HEK293T (cell line): ENCODE measurements around the gene VAV1.
A peak's percentile ranks its signal among the peaks of the same experiment; 100 is the strongest.
"Not testable (repeated sequence)": the region's sequence is repeated elsewhere in the genome, so short reads cannot be mapped to it uniquely, and the experiment has no call there.

Experiments used
- CTCF ChIA-PET: fragments of 350-600 bp; formaldehyde crosslinking; extraction: SDS; loops from one replicate; lab custom pipeline; 2021; ENCODE audit warnings: antibody characterized with exemption, inconsistent platforms; lab: Yijun Ruan, JAX
- POLR2A ChIA-PET: fragments of 350-600 bp; formaldehyde crosslinking; extraction: SDS; loops from one replicate; lab custom pipeline; 2020; ENCODE audit warnings: antibody characterized with exemption, inconsistent platforms; lab: Yijun Ruan, JAX
- DNase-seq: peaks from one replicate; pipeline ENCODE4 v3.0.0; 2012; ENCODE audit warnings: mixed read lengths; ENCODE audit errors: extremely low spot score
- ARNT ChIP-seq: fragments of 450-650 bp; IDR thresholded peaks from 2 replicates; pipeline ENCODE4 v1.6.1; 2017; ENCODE audit warnings: mild to moderate bottlenecking
- BHLHE40 ChIP-seq: fragments of 450-650 bp; IDR thresholded peaks from 2 replicates; pipeline ENCODE4 v1.6.1; 2016; ENCODE audit warnings: mild to moderate bottlenecking, moderate library complexity, borderline replicate concordance
- CTBP1 ChIP-seq: fragments of 450-650 bp; IDR thresholded peaks from 2 replicates; pipeline ENCODE4 v1.6.1; 2016; ENCODE audit warnings: borderline replicate concordance
- ELF4 ChIP-seq: fragments of 450-650 bp; IDR thresholded peaks from 2 replicates; pipeline ENCODE4 v1.6.1; 2017; ENCODE audit warnings: antibody characterized with exemption
- FOXA1 ChIP-seq: fragments of 450-650 bp; IDR thresholded peaks from 2 replicates; pipeline ENCODE4 v1.6.1; 2016; ENCODE audit warnings: mild to moderate bottlenecking
- FOXK2 ChIP-seq: fragments of 450-650 bp; IDR thresholded peaks from 2 replicates; pipeline ENCODE4 v1.6.1; 2016; ENCODE audit warnings: mild to moderate bottlenecking
- FOXM1 ChIP-seq: fragments of 450-650 bp; IDR thresholded peaks from 2 replicates; pipeline ENCODE4 v1.6.1; 2017; ENCODE audit warnings: mild to moderate bottlenecking, borderline replicate concordance
- HDGF ChIP-seq: fragments of 450-650 bp; IDR thresholded peaks from 2 replicates; pipeline ENCODE4 v1.6.1; 2017; ENCODE audit warnings: antibody characterized with exemption, borderline replicate concordance
- L3MBTL2 ChIP-seq: fragments of 450-650 bp; conservative IDR thresholded peaks from 2 replicates; pipeline ENCODE4 v1.6.1; 2016; ENCODE audit warnings: mild to moderate bottlenecking
- LEF1 ChIP-seq: fragments of 450-650 bp; IDR thresholded peaks from 2 replicates; pipeline ENCODE4 v1.6.1; 2017; ENCODE audit warnings: mild to moderate bottlenecking, borderline replicate concordance
- NFRKB ChIP-seq: fragments of 450-650 bp; IDR thresholded peaks from 2 replicates; pipeline ENCODE4 v1.6.1; 2016; ENCODE audit warnings: mild to moderate bottlenecking, moderate library complexity
- SP1 ChIP-seq: fragments of 450-650 bp; IDR thresholded peaks from 2 replicates; pipeline ENCODE4 v1.6.1; 2017
- SUZ12 ChIP-seq: fragments of 450-650 bp; IDR thresholded peaks from 2 replicates; pipeline ENCODE4 v1.6.1; 2016; ENCODE audit warnings: mild to moderate bottlenecking
- TARDBP ChIP-seq: fragments of 450-650 bp; IDR thresholded peaks from 2 replicates; pipeline ENCODE4 v1.6.1; 2016
- ZNF384 ChIP-seq: fragments of 450-650 bp; IDR thresholded peaks from 2 replicates; pipeline ENCODE4 v1.6.1; 2016
- TF ChIP-seq, protein P1 (sequence below): fragments of 450-650 bp; IDR thresholded peaks from 2 replicates; pipeline ENCODE4 v1.6.1; 2016

VAV1 gene

GRCh38 chr19:6797646-6798045 lies 25.1 kb downstream of the VAV1 start:
- TF ChIP-seq BHLHE40 (no peak), L3MBTL2 (no peak), TARDBP (no peak), ZNF384 (no peak), FOXA1 (no peak), HDGF (no peak), NFRKB (no peak), FOXK2 (no peak), FOXM1 (no peak), SUZ12 (no peak)
- no peak for DNase-seq
- POLR2A ChIA-PET = no interaction called here
- CTCF ChIA-PET = no interaction called here

DNA sequence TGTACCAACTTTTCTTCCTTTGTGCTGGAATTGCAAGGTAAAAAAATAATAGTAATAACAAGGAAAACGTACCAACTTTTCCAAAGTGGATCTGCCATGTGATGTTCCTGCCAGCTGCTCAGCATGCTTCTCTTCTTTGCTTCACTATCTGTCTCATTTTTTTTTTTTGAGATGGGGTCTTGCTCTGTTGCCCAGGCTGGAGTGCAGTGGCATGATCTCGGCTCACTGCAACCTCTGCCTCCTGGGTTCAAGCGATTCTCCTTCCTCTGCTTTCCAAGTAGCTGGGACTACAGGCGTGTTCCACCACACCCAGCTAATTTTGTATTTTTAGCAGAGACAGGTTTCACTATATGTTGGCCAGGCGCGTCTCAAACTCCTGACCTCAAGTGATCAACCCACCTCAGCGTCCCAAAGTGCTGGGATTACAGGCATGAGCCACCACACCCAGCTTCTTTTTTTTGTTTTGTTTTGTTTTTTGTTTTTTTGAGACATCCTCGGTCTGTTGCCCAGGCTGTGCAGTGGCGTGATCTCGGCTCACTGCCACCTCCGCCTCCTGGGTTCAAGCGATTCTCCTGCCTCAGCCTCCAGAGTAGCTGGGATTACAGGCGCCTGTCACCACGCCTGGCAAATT lies 27.8 kb downstream of the VAV1 start:
- POLR2A ChIA-PET, CTCF ChIA-PET, DNase-seq: not testable (repeated sequence)

DNA sequence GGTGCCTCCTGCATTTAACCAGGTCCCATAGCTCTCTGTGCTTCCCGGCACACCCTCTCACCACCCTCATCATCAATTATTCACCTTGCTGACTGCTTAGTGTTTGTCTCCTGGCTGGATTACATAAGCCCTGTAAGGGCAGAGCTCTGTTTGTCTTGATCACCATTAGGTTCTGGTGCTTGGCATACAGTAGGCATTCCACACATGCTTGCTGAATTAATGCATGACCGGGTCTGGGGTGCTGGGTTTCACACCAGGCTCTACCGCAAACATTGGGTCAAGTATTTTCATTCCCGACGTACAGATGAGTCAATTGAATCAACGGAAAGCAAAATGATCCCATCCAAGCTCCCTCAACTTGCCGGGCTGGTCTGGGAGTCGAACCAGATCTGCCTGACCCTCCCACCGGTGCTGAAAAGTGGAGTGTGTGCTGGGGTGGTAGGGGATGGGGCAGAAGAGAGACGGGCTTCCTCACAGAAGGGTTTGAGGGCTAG lies 28.5 kb downstream of the VAV1 start:
- POLR2A ChIA-PET = no interaction called here
- CTCF ChIA-PET = no interaction called here
- TF ChIP-seq BHLHE40 (no peak), TARDBP (no peak), SP1 (no peak), ZNF384 (no peak), ARNT (no peak), LEF1 (no peak), NFRKB (no peak), ELF4 (no peak), L3MBTL2 (no peak), FOXM1 (no peak)
- DNase-seq = no peak

DNA sequence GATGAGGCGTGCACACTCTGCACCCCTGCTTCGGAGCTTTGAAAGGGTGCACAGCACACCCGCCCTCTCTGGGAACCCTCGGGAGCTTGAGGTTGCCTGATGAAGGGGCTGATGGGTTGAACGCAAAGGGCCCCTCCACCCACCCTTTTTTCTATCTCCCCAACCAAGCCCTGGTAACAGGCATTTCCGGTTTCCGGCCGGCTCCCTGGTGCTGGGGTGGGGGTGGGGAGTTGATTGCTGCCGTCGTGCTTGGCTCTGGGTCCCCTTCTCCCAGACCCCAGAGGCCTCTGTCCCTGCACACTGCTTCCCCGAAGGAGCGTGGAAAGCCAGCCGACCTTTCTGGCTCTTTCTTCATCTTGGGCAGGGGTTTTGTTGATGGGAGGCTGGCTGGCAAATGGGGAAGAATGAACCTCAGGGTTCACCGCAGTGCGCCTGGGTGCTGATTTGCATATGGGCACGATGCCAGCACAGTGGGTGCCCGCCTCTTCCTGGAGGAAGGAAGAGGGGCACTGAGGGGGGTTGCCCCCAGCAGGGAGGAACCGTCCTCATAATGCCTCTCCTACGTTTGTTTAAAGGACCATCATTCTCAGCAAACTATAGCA lies 29.1 kb downstream of the VAV1 start:
- POLR2A ChIA-PET = no interaction called here
- CTCF ChIA-PET = no interaction called here
- TF ChIP-seq NFRKB (no peak), TARDBP (no peak), SUZ12 (no peak), FOXM1 (no peak), ELF4 (no peak), LEF1 (no peak), L3MBTL2 (no peak), BHLHE40 (no peak), HDGF (no peak), ARNT (no peak), ZNF384 (no peak)
- DNase-seq = no peak

DNA sequence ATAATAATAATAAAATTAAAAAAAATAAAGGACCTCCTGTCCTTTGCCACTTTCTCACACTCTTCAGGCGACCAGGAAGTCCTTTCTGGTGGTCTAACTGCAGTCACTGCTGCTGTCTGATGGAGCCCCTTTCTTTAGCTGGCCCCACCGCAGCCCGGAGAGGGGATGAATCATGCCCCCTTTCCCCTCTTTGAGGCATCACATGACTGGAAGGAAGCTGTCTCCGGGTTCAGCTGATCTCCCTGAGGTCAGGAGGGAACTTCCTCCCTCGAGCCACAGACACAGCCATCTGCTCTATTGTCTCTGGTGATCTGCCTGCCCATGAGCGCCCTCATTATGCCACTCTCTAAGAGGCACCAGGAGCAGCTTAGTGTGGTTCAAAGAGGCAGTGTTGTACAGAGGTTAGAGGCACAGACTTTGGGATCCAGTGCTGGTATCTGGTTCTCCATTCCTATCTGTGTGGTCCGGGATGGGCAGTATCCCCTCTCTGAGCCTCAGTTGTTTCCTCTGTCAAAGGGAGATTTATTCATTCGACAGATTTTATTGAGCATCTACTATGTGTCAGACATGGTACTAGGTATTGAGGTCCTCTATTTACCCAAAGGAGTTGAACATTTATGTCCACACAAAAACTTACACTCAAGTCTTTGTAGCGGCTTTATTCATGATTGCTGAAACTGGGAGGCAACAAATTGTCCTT lies 30.0 kb downstream of the VAV1 start:
- TF ChIP-seq ELF4 (no peak), CTBP1 (no peak), FOXM1 (no peak), SUZ12 (no peak), BHLHE40 (no peak), TARDBP (no peak), ARNT (no peak), FOXK2 (no peak), HDGF (no peak)
- TF ChIP-seq, protein P1, sequence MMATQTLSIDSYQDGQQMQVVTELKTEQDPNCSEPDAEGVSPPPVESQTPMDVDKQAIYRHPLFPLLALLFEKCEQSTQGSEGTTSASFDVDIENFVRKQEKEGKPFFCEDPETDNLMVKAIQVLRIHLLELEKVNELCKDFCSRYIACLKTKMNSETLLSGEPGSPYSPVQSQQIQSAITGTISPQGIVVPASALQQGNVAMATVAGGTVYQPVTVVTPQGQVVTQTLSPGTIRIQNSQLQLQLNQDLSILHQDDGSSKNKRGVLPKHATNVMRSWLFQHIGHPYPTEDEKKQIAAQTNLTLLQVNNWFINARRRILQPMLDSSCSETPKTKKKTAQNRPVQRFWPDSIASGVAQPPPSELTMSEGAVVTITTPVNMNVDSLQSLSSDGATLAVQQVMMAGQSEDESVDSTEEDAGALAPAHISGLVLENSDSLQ = no peak
- DNase-seq = no peak
- ChIA-PET POLR2A (no interaction called here), CTCF (no interaction called here)

DNA sequence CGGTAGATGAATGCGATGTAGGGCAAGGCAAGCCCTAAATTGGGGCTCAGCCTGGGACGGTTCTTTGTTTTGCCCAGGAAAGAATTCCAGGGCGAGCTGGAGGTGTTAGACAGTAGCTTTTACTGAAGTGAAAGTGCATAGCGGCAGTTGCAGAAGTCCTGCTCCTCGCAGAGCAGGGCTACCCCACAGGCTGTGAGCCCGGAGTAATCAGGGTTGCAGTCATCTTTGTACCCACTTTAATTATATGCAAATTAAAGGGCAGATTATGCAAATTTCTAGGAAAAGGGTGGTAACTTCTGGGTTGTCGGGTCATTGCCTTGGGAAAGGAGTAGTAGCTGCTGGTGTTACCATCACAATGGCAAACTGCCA lies 30.5 kb downstream of the VAV1 start:
- TF ChIP-seq BHLHE40 = no peak
- TF ChIP-seq LEF1 = no peak
- no peak for TF ChIP-seq FOXA1
- TF ChIP-seq, protein P1 = no peak
- TF ChIP-seq ARNT = no peak
- no peak for TF ChIP-seq L3MBTL2
- no peak for TF ChIP-seq SP1
- TF ChIP-seq CTBP1 = no peak
- TF ChIP-seq ELF4 = no peak
- no peak for TF ChIP-seq NFRKB
- no peak for TF ChIP-seq ZNF384
- no peak for TF ChIP-seq HDGF
- TF ChIP-seq SUZ12 = no peak
- TF ChIP-seq FOXM1 = no peak
- no peak for DNase-seq
- ChIA-PET POLR2A (no interaction called here), CTCF (no interaction called here)

DNA sequence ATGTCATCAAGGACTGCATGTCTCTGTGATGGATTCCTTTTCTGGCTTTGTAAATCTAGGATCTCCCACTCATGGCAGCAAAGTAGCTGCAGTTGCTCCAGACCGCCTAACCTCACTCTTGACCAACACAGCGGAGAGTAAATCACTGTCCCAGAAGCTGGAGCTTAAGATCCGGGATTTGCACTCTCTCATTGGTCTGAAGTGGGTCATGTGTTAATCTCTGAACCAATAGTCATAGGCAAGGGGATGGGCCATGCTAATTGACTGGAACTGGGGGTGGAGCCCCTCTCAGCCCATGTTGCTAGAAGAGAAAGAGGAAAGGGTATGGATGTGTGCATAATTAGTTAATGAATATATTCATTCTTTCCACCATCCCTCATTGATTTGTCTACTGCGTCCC lies 34.0 kb downstream of the VAV1 start:
- CTCF ChIA-PET = no interaction called here
- peak; percentile 28 for DNase-seq
- no peak for TF ChIP-seq SUZ12
- TF ChIP-seq ELF4 = no peak
- TF ChIP-seq TARDBP = no peak
- TF ChIP-seq FOXA1 = no peak
- no peak for TF ChIP-seq NFRKB
- TF ChIP-seq, protein P1 = peak; percentile 79
- POLR2A ChIA-PET = no interaction called here
